ENCODE data around the gene AVEN. TPM values are rescaled to one million over a fixed set of nuclear protein-coding genes. Genes with fewer than 3 reads are reported as not detected.

Gene AVEN
- total RNA-seq, 2 donors from 2014 or later: 10.3 to 18.6 TPM

- Mint-ChIP-seq H3K4me1 (ENCODE audit: low read depth) (no peaks in the 10 kb centered on the region), H3K4me3 (no peak overlapping the region), H3K27me3 (ENCODE audit: low read depth) (no peaks in the 10 kb centered on the region), H3K9me3 (no peaks in the 10 kb centered on the region), H3K27ac (no peak overlapping the region), H3K36me3 (ENCODE audit: insufficient read depth in 2 of 2) (no peaks in the 10 kb centered on the region)
- ATAC-seq (replicated peaks in 1 of 2) (no peak), DNase-seq (no peak)
Measured at GRCh38 chr15:33871980-33872379, 167.0 kb downstream of the AVEN start.

GRCh38 chr15:33866101-33866737 is 172.8 kb downstream of the AVEN start:
- peaks cover 0 to 8% of the 10 kb centered on the region in 2 donors for H3K36me3 Mint-ChIP-seq (ENCODE audit: insufficient read depth in 2 of 2)

GRCh38 chr15:33865416-33865815 is 173.6 kb downstream of the AVEN start:
- DNase-seq (no peak), ATAC-seq (replicated peaks in 1 of 2) (no peak)
- Mint-ChIP-seq H3K9me3 (no peaks in the 10 kb centered on the region), H3K27me3 (ENCODE audit: low read depth) (no peaks in the 10 kb centered on the region), H3K4me1 (ENCODE audit: low read depth) (peaks cover 4% of the 10 kb centered on the region), H3K27ac (no peak overlapping the region), H3K36me3 (ENCODE audit: insufficient read depth in 2 of 2) (peaks cover 0 to 8% of the 10 kb centered on the region in 2 donors), H3K4me3 (no peak overlapping the region)

More at GRCh38 chr15:33866101-33866737, 172.8 kb downstream of the AVEN start:
- Mint-ChIP-seq H3K27ac (no peak overlapping the region), H3K4me1 (ENCODE audit: low read depth) (peaks cover 4% of the 10 kb centered on the region), H3K27me3 (ENCODE audit: low read depth) (no peaks in the 10 kb centered on the region), H3K4me3 (no peak overlapping the region), H3K9me3 (no peaks in the 10 kb centered on the region)
- ATAC-seq (replicated peaks in 1 of 2) (no peak), DNase-seq (no peak)

DNA sequence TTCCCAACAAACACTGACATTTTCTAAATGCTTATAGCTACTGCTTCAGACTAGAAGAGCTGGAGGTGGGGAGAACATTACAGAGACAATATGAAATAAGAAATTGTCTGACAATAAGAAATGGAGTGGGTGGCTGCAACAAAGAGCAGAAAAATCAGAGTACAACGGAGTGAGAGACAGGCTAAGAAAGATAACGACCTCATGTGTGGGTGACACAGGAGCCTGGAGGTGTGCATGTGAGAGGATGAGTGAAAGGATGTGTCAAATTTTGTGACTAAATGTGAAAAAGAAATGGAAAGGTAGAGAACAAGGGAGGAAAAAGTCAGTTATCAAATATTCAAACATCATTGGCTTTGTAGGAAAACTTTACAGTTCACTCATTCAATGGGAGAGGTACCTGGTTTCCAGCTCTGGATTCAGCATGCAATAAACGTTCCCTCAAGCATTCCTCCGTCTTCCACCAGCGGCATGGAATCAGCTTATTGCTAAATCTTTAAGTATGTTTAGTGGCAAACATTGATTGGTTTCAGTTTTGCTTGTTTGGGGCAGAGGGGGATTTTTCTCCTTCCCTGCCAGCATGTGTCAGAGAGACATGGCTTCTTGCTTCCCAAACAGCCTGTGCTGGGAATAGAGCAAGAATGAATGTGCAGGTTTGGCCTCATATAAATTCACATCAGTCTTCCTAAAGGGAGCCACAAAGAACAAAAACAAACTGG is 174.5 kb downstream of the AVEN start:
- no peak for DNase-seq
- H3K4me1 Mint-ChIP-seq (ENCODE audit: low read depth): peaks cover 4% of the 10 kb centered on the region
- no peak overlapping the region for H3K27ac Mint-ChIP-seq

DNA sequence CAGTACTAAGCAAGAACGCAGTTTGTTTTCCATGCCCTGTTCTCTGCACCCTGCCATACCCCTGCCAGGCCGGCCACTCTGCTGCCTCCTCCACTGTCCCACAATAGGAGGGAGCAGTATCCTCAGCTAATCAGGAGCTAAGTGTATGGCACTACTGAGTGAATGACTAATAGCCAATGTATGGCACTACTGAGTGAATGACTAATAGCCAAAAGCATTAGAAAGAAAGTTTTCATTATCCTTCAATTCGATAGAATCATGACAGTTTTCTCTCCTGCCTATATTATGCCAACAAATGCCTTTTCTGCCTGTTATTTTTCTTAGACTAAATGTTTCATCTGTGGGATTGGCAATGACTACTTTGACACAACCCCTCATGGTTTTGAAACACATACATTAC is 178.2 kb downstream of the AVEN start:
- no peaks in the 10 kb centered on the region for H3K9me3 Mint-ChIP-seq
- ATAC-seq (replicated peaks in 1 of 2) (no peak), DNase-seq (no peak)
- H3K4me3 Mint-ChIP-seq: no peak overlapping the region
- H3K27ac Mint-ChIP-seq: no peak overlapping the region
- peaks cover 0 to 8% of the 10 kb centered on the region in 2 donors for H3K36me3 Mint-ChIP-seq (ENCODE audit: insufficient read depth in 2 of 2)
- no peaks in the 10 kb centered on the region for H3K27me3 Mint-ChIP-seq (ENCODE audit: low read depth)
- peaks cover 4% of the 10 kb centered on the region for H3K4me1 Mint-ChIP-seq (ENCODE audit: low read depth)

More for the DNA sequence above, 174.5 kb downstream of the AVEN start:
- no peak for ATAC-seq (replicated peaks in 1 of 2)
- Mint-ChIP-seq H3K9me3 (no peaks in the 10 kb centered on the region), H3K4me3 (no peak overlapping the region), H3K27me3 (ENCODE audit: low read depth) (no peaks in the 10 kb centered on the region), H3K36me3 (ENCODE audit: insufficient read depth in 2 of 2) (peaks cover 0 to 8% of the 10 kb centered on the region in 2 donors)

DNA sequence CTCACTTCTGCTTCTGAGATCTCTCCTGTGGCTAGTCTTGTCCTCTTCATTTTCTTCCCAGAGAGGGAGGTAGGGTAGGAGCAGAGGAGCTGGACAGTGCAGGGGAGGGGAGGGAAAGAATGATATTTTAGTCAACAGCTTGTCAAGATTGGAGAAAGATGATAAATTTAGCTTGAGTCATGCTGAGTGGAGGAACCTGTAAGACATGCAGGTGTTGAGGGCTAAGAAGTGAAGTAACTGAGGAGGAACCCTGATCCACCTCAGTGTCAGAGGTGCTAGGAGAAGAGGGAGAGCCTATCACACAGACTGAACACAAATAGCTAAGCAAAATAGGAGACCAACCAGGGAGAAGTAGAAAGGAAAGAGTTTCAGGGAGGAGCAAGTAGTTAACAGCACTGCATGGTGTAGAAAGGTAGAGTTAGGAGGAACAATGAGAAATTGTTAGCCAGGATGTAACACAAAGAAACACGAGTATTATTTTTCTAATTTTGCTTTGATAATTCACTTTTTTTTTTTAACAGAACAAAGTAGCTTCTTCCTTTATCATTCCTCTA is 178.9 kb downstream of the AVEN start:
- Mint-ChIP-seq H3K4me1 (ENCODE audit: low read depth) (peaks cover 4% of the 10 kb centered on the region), H3K4me3 (no peak overlapping the region), H3K27ac (no peak overlapping the region), H3K36me3 (ENCODE audit: insufficient read depth in 2 of 2) (peaks cover 0 to 5% of the 10 kb centered on the region in 2 donors), H3K27me3 (ENCODE audit: low read depth) (no peaks in the 10 kb centered on the region), H3K9me3 (no peaks in the 10 kb centered on the region)
- no peak for ATAC-seq (replicated peaks in 1 of 2)
- no peak for DNase-seq

DNA sequence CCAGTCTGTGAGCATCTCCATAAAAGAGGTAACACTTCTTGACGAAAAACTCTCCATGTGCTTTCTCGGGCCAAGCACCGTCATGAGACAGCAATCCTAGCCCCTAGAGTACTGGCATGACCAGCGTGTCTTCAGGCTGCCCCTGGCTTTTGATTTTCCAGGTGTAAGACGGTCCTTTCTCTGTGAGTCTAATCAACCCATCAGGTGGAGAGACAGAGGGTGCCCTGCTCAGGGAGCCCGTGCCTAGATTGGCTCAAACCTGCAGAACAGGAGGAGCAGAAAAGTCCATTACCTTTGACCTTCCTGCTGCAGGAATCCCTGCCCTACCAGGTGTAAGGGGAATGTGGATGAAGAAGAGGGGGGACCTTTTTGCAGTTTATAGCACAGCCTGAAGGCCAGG is 180.2 kb downstream of the AVEN start:
- no peaks in the 10 kb centered on the region for H3K36me3 Mint-ChIP-seq (ENCODE audit: insufficient read depth in 2 of 2)
- H3K27me3 Mint-ChIP-seq (ENCODE audit: low read depth): no peaks in the 10 kb centered on the region
- no peak overlapping the region for H3K4me3 Mint-ChIP-seq
- ATAC-seq (replicated peaks in 1 of 2) (no peak), DNase-seq (no peak)
- no peaks in the 10 kb centered on the region for H3K4me1 Mint-ChIP-seq (ENCODE audit: low read depth)
- H3K27ac Mint-ChIP-seq: no peak overlapping the region
- H3K9me3 Mint-ChIP-seq: no peaks in the 10 kb centered on the region

DNA sequence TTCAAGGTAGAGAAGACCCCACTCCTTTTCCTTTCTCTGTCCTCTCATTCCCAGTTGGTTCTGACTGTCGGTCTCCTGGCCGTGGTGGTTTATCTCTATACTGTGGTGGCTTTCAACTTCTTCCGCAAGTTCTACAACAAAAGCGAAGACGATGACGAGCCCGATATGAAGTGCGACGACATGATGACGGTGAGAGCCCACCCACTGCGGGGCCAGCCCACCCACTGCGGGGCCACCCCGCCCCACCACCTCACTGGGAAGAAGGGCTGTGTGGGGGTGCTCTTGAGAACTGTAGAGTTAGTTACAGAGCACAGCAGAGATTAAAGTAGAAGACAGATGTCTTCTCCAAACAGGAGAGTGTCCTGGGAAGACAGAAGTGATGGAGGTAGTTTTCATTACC is 181.3 kb downstream of the AVEN start:
- Mint-ChIP-seq H3K4me1 (ENCODE audit: low read depth) (no peaks in the 10 kb centered on the region), H3K27ac (no peak overlapping the region), H3K9me3 (no peaks in the 10 kb centered on the region)

GRCh38 chr15:33852570-33852969 is 186.4 kb downstream of the AVEN start:
- Mint-ChIP-seq H3K36me3 (ENCODE audit: insufficient read depth in 2 of 2) (no peaks in the 10 kb centered on the region), H3K9me3 (no peaks in the 10 kb centered on the region), H3K27me3 (ENCODE audit: low read depth) (no peaks in the 10 kb centered on the region), H3K4me3 (no peak overlapping the region), H3K27ac (no peak overlapping the region), H3K4me1 (ENCODE audit: low read depth) (no peaks in the 10 kb centered on the region)
- no peak for ATAC-seq (replicated peaks in 1 of 2)
- DNase-seq: no peak

More for the DNA sequence above, 181.3 kb downstream of the AVEN start:
- Mint-ChIP-seq H3K4me3 (no peak overlapping the region), H3K27me3 (ENCODE audit: low read depth) (no peaks in the 10 kb centered on the region), H3K36me3 (ENCODE audit: insufficient read depth in 2 of 2) (no peaks in the 10 kb centered on the region)
- ATAC-seq (replicated peaks in 1 of 2) (no peak), DNase-seq (no peak)

- H3K27me3 Mint-ChIP-seq (ENCODE audit: low read depth): no peaks in the 10 kb centered on the region
- H3K9me3 Mint-ChIP-seq: no peaks in the 10 kb centered on the region
- DNase-seq (no peak), ATAC-seq (replicated peaks in 1 of 2) (no peak)
- no peaks in the 10 kb centered on the region for H3K4me1 Mint-ChIP-seq (ENCODE audit: low read depth)
- no peak overlapping the region for H3K27ac Mint-ChIP-seq
- H3K4me3 Mint-ChIP-seq: no peak overlapping the region
- no peaks in the 10 kb centered on the region for H3K36me3 Mint-ChIP-seq (ENCODE audit: insufficient read depth in 2 of 2)
Measured at GRCh38 chr15:33852094-33852493, 186.9 kb downstream of the AVEN start.

DNA sequence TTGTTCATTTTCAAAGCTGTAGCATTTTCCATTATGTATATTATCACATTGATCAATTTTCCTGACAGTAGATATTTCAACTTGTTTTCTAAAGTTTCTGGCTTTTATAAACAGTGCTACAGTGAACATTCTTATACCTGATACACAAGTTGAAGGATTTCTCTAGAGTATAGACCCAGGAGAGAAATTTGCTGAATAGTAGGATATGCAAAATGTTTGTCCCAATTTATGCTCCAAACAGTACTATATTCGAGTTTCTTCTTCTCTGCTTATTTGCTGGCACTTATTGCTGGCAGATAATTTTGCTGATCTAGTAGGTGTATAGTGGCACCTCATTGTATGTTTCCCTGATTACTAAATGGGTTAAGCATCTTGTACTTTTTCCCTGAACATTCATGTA is 187.9 kb downstream of the AVEN start:
- H3K4me1 Mint-ChIP-seq (ENCODE audit: low read depth): no peaks in the 10 kb centered on the region
- DNase-seq (no peak), ATAC-seq (replicated peaks in 1 of 2) (no peak)
- no peaks in the 10 kb centered on the region for H3K36me3 Mint-ChIP-seq (ENCODE audit: insufficient read depth in 2 of 2)
- H3K9me3 Mint-ChIP-seq: no peaks in the 10 kb centered on the region
- no peak overlapping the region for H3K4me3 Mint-ChIP-seq
- no peaks in the 10 kb centered on the region for H3K27me3 Mint-ChIP-seq (ENCODE audit: low read depth)
- no peak overlapping the region for H3K27ac Mint-ChIP-seq

DNA sequence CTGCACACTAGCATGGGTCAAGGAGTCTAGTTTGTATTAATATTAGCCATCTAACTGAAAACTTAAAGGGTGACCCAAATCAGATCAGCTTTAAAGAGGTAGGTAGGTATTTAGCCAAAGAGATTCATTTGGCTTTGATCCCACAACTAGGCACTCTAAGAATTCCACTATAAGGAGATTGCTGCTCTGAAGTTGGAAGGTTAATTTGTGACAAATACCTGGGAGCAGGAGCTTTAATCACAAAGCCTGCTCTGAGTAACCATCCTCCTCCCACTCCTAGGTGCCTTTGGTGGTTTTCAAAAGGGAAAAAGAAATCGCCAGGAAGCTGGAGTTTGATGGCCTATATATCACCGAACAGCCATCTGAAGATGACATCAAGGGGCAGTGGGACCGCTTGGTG is 191.0 kb downstream of the AVEN start:
- Mint-ChIP-seq H3K27ac (no peak overlapping the region), H3K27me3 (ENCODE audit: low read depth) (no peaks in the 10 kb centered on the region), H3K4me1 (ENCODE audit: low read depth) (no peaks in the 10 kb centered on the region), H3K4me3 (no peak overlapping the region), H3K36me3 (ENCODE audit: insufficient read depth in 2 of 2) (no peaks in the 10 kb centered on the region), H3K9me3 (no peaks in the 10 kb centered on the region)
- ATAC-seq (replicated peaks in 1 of 2): no peak
- no peak for DNase-seq

GRCh38 chr15:33846862-33847261 is 192.1 kb downstream of the AVEN start:
- no peak for DNase-seq
- ATAC-seq (replicated peaks in 1 of 2): no peak
- Mint-ChIP-seq H3K9me3 (no peaks in the 10 kb centered on the region), H3K27me3 (ENCODE audit: low read depth) (no peaks in the 10 kb centered on the region), H3K36me3 (ENCODE audit: insufficient read depth in 2 of 2) (no peaks in the 10 kb centered on the region), H3K27ac (no peak overlapping the region), H3K4me3 (no peak overlapping the region), H3K4me1 (ENCODE audit: low read depth) (no peaks in the 10 kb centered on the region)

Data from activated T-cell treated with anti-CD3 and anti-CD28 coated beads, Interleukin-2, amount 50 U/mL, for 72 hours (primary cell).